ENCODE results near the gene SF3B3.

- TF ChIP-seq POLR2A (IDR thresholded peaks at IDR 0.05) (no peak), EP300 (IDR thresholded peaks at IDR 0.05) (no peak)
- TF ChIP-seq, protein P1, sequence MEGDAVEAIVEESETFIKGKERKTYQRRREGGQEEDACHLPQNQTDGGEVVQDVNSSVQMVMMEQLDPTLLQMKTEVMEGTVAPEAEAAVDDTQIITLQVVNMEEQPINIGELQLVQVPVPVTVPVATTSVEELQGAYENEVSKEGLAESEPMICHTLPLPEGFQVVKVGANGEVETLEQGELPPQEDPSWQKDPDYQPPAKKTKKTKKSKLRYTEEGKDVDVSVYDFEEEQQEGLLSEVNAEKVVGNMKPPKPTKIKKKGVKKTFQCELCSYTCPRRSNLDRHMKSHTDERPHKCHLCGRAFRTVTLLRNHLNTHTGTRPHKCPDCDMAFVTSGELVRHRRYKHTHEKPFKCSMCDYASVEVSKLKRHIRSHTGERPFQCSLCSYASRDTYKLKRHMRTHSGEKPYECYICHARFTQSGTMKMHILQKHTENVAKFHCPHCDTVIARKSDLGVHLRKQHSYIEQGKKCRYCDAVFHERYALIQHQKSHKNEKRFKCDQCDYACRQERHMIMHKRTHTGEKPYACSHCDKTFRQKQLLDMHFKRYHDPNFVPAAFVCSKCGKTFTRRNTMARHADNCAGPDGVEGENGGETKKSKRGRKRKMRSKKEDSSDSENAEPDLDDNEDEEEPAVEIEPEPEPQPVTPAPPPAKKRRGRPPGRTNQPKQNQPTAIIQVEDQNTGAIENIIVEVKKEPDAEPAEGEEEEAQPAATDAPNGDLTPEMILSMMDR (IDR thresholded peaks at IDR 0.05): no peak
Observed at GRCh38 chr16:70556063-70556462, 32.4 kb downstream of the SF3B3 start.
